GM18951 (cell line): ENCODE data around the gene PRRC2A.

Source experiments
- POLR2A ChIP-seq: IDR thresholded peaks from 4 replicates; pipeline ENCODE4 v1.6.1; 2011; ENCODE audit warnings: mild to moderate bottlenecking; ENCODE audit not compliant: insufficient read length, insufficient read depth; ENCODE audit errors: extremely low read depth
- in situ Hi-C: fragments of 300-500 bp; cut with MboI; formaldehyde crosslinking; loops from one replicate; pipeline ENCODE4 v1.12.0; 2022; ENCODE audit warnings: low sequenced_read_pairs, mixed read lengths, inconsistent platforms; ENCODE audit not compliant: unreplicated experiment

The PRRC2A gene

GRCh38 chr6:31686483-31686882, 66.0 kb downstream of the PRRC2A start:
- TF ChIP-seq POLR2A: no peak

GRCh38 chr6:31687321-31687720, 66.8 kb downstream of the PRRC2A start:
- in situ Hi-C loops: no loop called here
- no peak for TF ChIP-seq POLR2A

More at GRCh38 chr6:31686483-31686882, 66.0 kb downstream of the PRRC2A start:
- in situ Hi-C loops: no loop called here
